Measurements from ENCODE around the gene SERPINH1.

The SERPINH1 gene

GRCh38 chr11:75562048-75562835 is at the start of gene SERPINH1:
SERPINH1 (plus strand) TSS chr11:75562253; CDS start chr11:75566350, 4,097 bp downstream.
- TF ChIP-seq CTCF (IDR thresholded peaks at IDR 0.05; ENCODE audit: low read depth, low read length, missing control alignments) = no peak
- H3K4me3 ChIP-seq (ENCODE audit: low read depth, low read length) = peak within 1 kb of the TSS; percentile 79
- DNase-seq (ENCODE audit: low read depth) = peak; percentile 54

GRCh38 chr11:75513250-75513649 is 48.8 kb upstream of the SERPINH1 start:
- no peak for DNase-seq (ENCODE audit: low read depth)
- no peak for TF ChIP-seq CTCF (IDR thresholded peaks at IDR 0.05; ENCODE audit: low read depth, low read length, missing control alignments)
- no peak overlapping the region for H3K4me3 ChIP-seq (ENCODE audit: low read depth, low read length)

- TF ChIP-seq CTCF (IDR thresholded peaks at IDR 0.05; ENCODE audit: low read depth, low read length, missing control alignments) = no peak
- DNase-seq (ENCODE audit: low read depth) = no peak
These were observed 47.5 kb upstream of the SERPINH1 start for GRCh38 chr11:75514596-75514995.

GRCh38 chr11:75516140-75516539 is 45.9 kb upstream of the SERPINH1 start:
- no peak overlapping the region for H3K4me3 ChIP-seq (ENCODE audit: low read depth, low read length)
- no peak for DNase-seq (ENCODE audit: low read depth)
- TF ChIP-seq CTCF (IDR thresholded peaks at IDR 0.05; ENCODE audit: low read depth, low read length, missing control alignments) = no peak

More at GRCh38 chr11:75514596-75514995, 47.5 kb upstream of the SERPINH1 start:
- no peak overlapping the region for H3K4me3 ChIP-seq (ENCODE audit: low read depth, low read length)

DNA sequence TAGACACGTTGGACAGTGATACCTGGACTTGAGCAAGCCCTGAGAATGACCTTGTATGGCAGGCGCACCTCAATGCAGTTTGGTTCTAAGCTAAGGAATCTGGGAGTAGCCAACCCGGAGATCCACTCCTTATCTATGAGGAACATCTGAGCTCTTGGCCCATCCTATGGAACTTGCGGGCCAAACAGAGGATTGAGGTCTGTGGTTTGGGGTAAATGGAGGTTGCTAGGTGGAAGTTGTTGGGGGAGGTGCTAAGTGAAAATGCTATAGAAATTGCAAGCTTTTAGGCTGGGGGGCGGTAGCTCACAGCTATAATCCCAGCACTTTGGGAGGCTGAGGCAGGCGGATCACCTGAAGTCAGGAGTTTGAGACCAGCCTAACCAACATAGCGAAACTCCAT is 45.2 kb upstream of the SERPINH1 start:
- no peak for TF ChIP-seq CTCF (IDR thresholded peaks at IDR 0.05; ENCODE audit: low read depth, low read length, missing control alignments)

GRCh38 chr11:75518204-75518549 is 43.9 kb upstream of the SERPINH1 start:
- DNase-seq (ENCODE audit: low read depth) = no peak
- no peak for TF ChIP-seq CTCF (IDR thresholded peaks at IDR 0.05; ENCODE audit: low read depth, low read length, missing control alignments)
- no peak overlapping the region for H3K4me3 ChIP-seq (ENCODE audit: low read depth, low read length)

More for the DNA sequence above, 45.2 kb upstream of the SERPINH1 start:
- no peak overlapping the region for H3K4me3 ChIP-seq (ENCODE audit: low read depth, low read length)
- DNase-seq (ENCODE audit: low read depth) = no peak
